ENCODE results near the gene USP9Y. TPM values are rescaled to one million over a fixed set of nuclear protein-coding genes. Genes with fewer than 3 reads are reported as not detected.

USP9Y gene
- polyA plus RNA-seq, 1 donor from 2014 or later = 164 TPM

DNA sequence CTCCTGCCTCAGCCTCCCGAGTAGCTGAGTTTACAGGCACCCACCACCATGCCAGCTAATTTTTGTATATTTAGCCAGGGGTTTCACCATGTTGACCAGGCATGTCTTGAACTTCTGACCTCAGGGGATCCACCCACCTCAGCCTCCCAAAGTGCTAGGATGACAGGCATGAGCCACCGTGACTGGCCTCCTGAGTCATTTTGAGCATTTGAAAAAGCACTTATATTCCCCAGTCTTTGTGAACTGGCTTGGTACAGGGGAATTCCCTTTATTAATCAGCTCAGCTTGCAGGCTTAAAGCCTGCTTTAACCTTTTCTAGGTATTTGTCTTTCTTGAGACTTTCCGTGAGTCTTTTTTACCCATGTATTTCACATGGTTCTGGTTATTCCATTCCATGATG is 32.6 kb downstream of the USP9Y start:
- Histone ChIP-seq H3K27me3 (ENCODE audit: insufficient read depth, low read depth, low read length) (no peaks in the 10 kb centered on the region), H4K20me1 (ENCODE audit: insufficient read depth) (no peaks in the 10 kb centered on the region), H3K9me2 (ENCODE audit: insufficient read depth, low read length) (no peaks in the 10 kb centered on the region), H3K4me2 (ENCODE audit: low read length) (no peak overlapping the region), H3K9me3 (ENCODE audit: low read length) (no peaks in the 10 kb centered on the region), H3K79me2 (replicated peaks; ENCODE audit: insufficient read depth, low read length) (no peaks in the 10 kb centered on the region), H2AFZ (ENCODE audit: low read depth, low read length) (no peak overlapping the region), H3K36me3 (ENCODE audit: insufficient read depth, low read length) (no peaks in the 10 kb centered on the region), H3K4me3 (ENCODE audit: low read length) (no peak overlapping the region), H3K27ac (ENCODE audit: low read length) (no peak overlapping the region), H3K9ac (ENCODE audit: low read length) (no peak overlapping the region), H3F3A (ENCODE audit: insufficient read depth, low read length, poor library complexity, severe bottlenecking) (no peaks in the 10 kb centered on the region)
- no peak for TF ChIP-seq POLR2AphosphoS5 (IDR thresholded peaks at IDR 0.05)
- no peak for TF ChIP-seq RAD21 (conservative IDR thresholded peaks at IDR 0.05)
- no peak for TF ChIP-seq SMC3 (conservative IDR thresholded peaks at IDR 0.05; ENCODE audit: poor library complexity)
- TF ChIP-seq, protein P1, sequence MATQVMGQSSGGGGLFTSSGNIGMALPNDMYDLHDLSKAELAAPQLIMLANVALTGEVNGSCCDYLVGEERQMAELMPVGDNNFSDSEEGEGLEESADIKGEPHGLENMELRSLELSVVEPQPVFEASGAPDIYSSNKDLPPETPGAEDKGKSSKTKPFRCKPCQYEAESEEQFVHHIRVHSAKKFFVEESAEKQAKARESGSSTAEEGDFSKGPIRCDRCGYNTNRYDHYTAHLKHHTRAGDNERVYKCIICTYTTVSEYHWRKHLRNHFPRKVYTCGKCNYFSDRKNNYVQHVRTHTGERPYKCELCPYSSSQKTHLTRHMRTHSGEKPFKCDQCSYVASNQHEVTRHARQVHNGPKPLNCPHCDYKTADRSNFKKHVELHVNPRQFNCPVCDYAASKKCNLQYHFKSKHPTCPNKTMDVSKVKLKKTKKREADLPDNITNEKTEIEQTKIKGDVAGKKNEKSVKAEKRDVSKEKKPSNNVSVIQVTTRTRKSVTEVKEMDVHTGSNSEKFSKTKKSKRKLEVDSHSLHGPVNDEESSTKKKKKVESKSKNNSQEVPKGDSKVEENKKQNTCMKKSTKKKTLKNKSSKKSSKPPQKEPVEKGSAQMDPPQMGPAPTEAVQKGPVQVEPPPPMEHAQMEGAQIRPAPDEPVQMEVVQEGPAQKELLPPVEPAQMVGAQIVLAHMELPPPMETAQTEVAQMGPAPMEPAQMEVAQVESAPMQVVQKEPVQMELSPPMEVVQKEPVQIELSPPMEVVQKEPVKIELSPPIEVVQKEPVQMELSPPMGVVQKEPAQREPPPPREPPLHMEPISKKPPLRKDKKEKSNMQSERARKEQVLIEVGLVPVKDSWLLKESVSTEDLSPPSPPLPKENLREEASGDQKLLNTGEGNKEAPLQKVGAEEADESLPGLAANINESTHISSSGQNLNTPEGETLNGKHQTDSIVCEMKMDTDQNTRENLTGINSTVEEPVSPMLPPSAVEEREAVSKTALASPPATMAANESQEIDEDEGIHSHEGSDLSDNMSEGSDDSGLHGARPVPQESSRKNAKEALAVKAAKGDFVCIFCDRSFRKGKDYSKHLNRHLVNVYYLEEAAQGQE (IDR thresholded peaks at IDR 0.05; ENCODE audit: borderline replicate concordance) = no peak
- TF ChIP-seq, protein P2, sequence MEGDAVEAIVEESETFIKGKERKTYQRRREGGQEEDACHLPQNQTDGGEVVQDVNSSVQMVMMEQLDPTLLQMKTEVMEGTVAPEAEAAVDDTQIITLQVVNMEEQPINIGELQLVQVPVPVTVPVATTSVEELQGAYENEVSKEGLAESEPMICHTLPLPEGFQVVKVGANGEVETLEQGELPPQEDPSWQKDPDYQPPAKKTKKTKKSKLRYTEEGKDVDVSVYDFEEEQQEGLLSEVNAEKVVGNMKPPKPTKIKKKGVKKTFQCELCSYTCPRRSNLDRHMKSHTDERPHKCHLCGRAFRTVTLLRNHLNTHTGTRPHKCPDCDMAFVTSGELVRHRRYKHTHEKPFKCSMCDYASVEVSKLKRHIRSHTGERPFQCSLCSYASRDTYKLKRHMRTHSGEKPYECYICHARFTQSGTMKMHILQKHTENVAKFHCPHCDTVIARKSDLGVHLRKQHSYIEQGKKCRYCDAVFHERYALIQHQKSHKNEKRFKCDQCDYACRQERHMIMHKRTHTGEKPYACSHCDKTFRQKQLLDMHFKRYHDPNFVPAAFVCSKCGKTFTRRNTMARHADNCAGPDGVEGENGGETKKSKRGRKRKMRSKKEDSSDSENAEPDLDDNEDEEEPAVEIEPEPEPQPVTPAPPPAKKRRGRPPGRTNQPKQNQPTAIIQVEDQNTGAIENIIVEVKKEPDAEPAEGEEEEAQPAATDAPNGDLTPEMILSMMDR (IDR thresholded peaks at IDR 0.05; ENCODE audit: poor library complexity, severe bottlenecking) = no peak
- no peak for TF ChIP-seq EP300 (conservative IDR thresholded peaks at IDR 0.05; ENCODE audit: poor library complexity, severe bottlenecking)
- no peak for TF ChIP-seq TAF1 (IDR thresholded peaks at IDR 0.05; ENCODE audit: low read depth)
- TF ChIP-seq MXI1 (conservative IDR thresholded peaks at IDR 0.05; ENCODE audit: poor library complexity, severe bottlenecking) = no peak
- TF ChIP-seq EZH2 (IDR thresholded peaks at IDR 0.05; ENCODE audit: borderline replicate concordance, insufficient read depth, low read length, poor library complexity, severe bottlenecking) = no peak

DNA sequence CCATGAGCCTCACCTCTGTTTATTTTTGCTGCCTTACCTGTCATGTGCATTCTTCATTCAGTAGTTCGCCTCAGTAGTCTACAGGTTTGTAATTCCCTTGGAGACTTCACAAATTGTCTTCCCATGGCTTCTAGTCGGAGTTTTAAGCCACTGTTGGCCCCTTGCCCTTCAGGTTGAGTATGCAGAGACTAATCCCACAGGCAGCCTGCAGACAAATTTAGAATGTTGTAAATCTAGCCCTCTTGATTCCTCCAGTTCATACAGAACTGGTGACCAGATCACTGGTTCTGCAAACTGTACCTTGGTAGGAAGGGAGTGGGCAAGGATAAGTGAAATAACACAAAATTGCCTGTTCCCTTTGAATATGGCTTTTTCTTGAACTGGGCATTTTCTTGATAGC is 33.0 kb downstream of the USP9Y start:
- no peaks in the 10 kb centered on the region for H3K27me3 ChIP-seq (ENCODE audit: insufficient read depth, low read depth, low read length)
- H3K36me3 ChIP-seq (ENCODE audit: insufficient read depth, low read length) = no peaks in the 10 kb centered on the region
- no peak for TF ChIP-seq SMC3 (conservative IDR thresholded peaks at IDR 0.05; ENCODE audit: poor library complexity)
- TF ChIP-seq, protein P2 (IDR thresholded peaks at IDR 0.05; ENCODE audit: poor library complexity, severe bottlenecking) = no peak
- TF ChIP-seq TAF1 (IDR thresholded peaks at IDR 0.05; ENCODE audit: low read depth) = no peak
- no peak for TF ChIP-seq EZH2 (IDR thresholded peaks at IDR 0.05; ENCODE audit: borderline replicate concordance, insufficient read depth, low read length, poor library complexity, severe bottlenecking)
- H3K27ac ChIP-seq (ENCODE audit: low read length) = no peak overlapping the region
- no peaks in the 10 kb centered on the region for H3F3A ChIP-seq (ENCODE audit: insufficient read depth, low read length, poor library complexity, severe bottlenecking)
- no peak overlapping the region for H3K9ac ChIP-seq (ENCODE audit: low read length)
- no peak overlapping the region for H3K4me3 ChIP-seq (ENCODE audit: low read length)
- no peak overlapping the region for H2AFZ ChIP-seq (ENCODE audit: low read depth, low read length)
- no peaks in the 10 kb centered on the region for H3K9me3 ChIP-seq (ENCODE audit: low read length)
- H3K4me2 ChIP-seq (ENCODE audit: low read length) = no peak overlapping the region
- H3K79me2 ChIP-seq (replicated peaks; ENCODE audit: insufficient read depth, low read length) = no peaks in the 10 kb centered on the region
- H3K9me2 ChIP-seq (ENCODE audit: insufficient read depth, low read length) = no peaks in the 10 kb centered on the region
- no peaks in the 10 kb centered on the region for H4K20me1 ChIP-seq (ENCODE audit: insufficient read depth)
